Liver (tissue), 3 donors: ENCODE data around the gene OSBPL1A.

Experiments used
- NR2F2 ChIP-seq: IDR thresholded peaks from 2 replicates; pipeline ENCODE4 v1.6.1; 2016; ENCODE audit warnings: antibody characterized with exemption
- RAD21 ChIP-seq, 2 donors: IDR thresholded peaks; 2 replicates each; pipeline ENCODE4 v1.6.1; 2016; ENCODE audit warnings: antibody characterized with exemption in 2 of 2, mild to moderate bottlenecking in 2 of 2
- TAF1 ChIP-seq: conservative IDR thresholded peaks from 2 replicates; pipeline ENCODE4 v1.6.1; 2016; ENCODE audit warnings: antibody characterized with exemption, mild to moderate bottlenecking
- YY1 ChIP-seq: IDR thresholded peaks from 2 replicates; pipeline ENCODE4 v1.6.1; 2016; ENCODE audit warnings: antibody characterized with exemption, mild to moderate bottlenecking
- TF ChIP-seq, protein P1 (sequence below): fragments of 150-350 bp; IDR thresholded peaks from 2 replicates; pipeline ENCODE4 v1.5.1; 2017; ENCODE audit warnings: improper control_type of control experiment, low read depth, low read length; ENCODE audit not compliant: missing input control
- TF ChIP-seq, protein P2 (sequence below): IDR thresholded peaks from 2 replicates; pipeline ENCODE4 v1.6.1; 2016; ENCODE audit warnings: antibody characterized with exemption, mild to moderate bottlenecking
- TF ChIP-seq, protein P3 (sequence below): IDR thresholded peaks from 2 replicates; pipeline ENCODE4 v1.6.1; 2016; ENCODE audit warnings: antibody characterized with exemption
- donor health status: healthy.
- donor health status: healthy.

DNA sequence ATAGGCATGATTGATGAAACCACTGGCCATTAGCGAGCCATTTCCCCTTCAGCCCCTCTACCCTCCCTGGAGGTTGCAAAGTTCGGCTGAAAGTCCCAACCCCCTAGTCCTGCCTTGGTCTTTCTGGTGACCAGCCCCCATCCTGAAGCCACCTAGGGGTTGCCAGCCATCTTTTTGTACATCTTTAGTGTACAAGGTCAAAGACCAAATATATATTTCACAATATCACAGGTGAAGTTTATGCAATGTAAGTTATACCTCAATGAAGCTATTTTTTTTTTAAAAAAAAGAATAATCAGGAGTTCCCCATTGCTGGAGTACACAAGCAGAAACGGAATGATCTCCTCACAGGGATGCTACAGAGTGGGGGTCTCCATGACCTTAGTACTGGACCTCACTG, 31.3 kb downstream of the OSBPL1A start:
- TF ChIP-seq TAF1 (no peak), YY1 (no peak), NR2F2 (no peak), RAD21 (IDR thresholded peaks at IDR 0.05) (no peak)
- TF ChIP-seq, protein P1, sequence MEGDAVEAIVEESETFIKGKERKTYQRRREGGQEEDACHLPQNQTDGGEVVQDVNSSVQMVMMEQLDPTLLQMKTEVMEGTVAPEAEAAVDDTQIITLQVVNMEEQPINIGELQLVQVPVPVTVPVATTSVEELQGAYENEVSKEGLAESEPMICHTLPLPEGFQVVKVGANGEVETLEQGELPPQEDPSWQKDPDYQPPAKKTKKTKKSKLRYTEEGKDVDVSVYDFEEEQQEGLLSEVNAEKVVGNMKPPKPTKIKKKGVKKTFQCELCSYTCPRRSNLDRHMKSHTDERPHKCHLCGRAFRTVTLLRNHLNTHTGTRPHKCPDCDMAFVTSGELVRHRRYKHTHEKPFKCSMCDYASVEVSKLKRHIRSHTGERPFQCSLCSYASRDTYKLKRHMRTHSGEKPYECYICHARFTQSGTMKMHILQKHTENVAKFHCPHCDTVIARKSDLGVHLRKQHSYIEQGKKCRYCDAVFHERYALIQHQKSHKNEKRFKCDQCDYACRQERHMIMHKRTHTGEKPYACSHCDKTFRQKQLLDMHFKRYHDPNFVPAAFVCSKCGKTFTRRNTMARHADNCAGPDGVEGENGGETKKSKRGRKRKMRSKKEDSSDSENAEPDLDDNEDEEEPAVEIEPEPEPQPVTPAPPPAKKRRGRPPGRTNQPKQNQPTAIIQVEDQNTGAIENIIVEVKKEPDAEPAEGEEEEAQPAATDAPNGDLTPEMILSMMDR = no peak
- TF ChIP-seq, protein P2, sequence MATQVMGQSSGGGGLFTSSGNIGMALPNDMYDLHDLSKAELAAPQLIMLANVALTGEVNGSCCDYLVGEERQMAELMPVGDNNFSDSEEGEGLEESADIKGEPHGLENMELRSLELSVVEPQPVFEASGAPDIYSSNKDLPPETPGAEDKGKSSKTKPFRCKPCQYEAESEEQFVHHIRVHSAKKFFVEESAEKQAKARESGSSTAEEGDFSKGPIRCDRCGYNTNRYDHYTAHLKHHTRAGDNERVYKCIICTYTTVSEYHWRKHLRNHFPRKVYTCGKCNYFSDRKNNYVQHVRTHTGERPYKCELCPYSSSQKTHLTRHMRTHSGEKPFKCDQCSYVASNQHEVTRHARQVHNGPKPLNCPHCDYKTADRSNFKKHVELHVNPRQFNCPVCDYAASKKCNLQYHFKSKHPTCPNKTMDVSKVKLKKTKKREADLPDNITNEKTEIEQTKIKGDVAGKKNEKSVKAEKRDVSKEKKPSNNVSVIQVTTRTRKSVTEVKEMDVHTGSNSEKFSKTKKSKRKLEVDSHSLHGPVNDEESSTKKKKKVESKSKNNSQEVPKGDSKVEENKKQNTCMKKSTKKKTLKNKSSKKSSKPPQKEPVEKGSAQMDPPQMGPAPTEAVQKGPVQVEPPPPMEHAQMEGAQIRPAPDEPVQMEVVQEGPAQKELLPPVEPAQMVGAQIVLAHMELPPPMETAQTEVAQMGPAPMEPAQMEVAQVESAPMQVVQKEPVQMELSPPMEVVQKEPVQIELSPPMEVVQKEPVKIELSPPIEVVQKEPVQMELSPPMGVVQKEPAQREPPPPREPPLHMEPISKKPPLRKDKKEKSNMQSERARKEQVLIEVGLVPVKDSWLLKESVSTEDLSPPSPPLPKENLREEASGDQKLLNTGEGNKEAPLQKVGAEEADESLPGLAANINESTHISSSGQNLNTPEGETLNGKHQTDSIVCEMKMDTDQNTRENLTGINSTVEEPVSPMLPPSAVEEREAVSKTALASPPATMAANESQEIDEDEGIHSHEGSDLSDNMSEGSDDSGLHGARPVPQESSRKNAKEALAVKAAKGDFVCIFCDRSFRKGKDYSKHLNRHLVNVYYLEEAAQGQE = no peak
- TF ChIP-seq, protein P3, sequence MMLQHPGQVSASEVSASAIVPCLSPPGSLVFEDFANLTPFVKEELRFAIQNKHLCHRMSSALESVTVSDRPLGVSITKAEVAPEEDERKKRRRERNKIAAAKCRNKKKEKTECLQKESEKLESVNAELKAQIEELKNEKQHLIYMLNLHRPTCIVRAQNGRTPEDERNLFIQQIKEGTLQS = no peak
